Neural cell (in vitro differentiated cells): Measurements from ENCODE around the gene RAE1. TPM values are rescaled to one million over a fixed set of nuclear protein-coding genes. Genes with fewer than 3 reads are reported as not detected.

Experiments used
- H2AFZ ChIP-seq: fragments of 200-600, 300-800 bp; sonication (generic), shearing (Covaris generic); 2 replicates; pipeline ENCODE4 v1.6.0; 2014; ENCODE audit warnings: low read depth, mild to moderate bottlenecking, antibody characterized with exemption, low read length, moderate library complexity
- H3F3A ChIP-seq: fragments of 200-600 bp; shearing (Covaris generic); 2 replicates; pipeline ENCODE4 v1.6.1; 2016; ENCODE audit warnings: mild to moderate bottlenecking, moderate library complexity, mixed read lengths, antibody characterized with exemption, low read length; ENCODE audit not compliant: insufficient read depth, poor library complexity, severe bottlenecking
- H3K27ac ChIP-seq: fragments of 200-600, 300-800 bp; sonication (generic), shearing (Covaris generic); 2 replicates; pipeline ENCODE4 v1.5.1; 2014; ENCODE audit warnings: mild to moderate bottlenecking, low read length, moderate library complexity
- H3K27me3 ChIP-seq: fragments of 300-800, 200-600 bp; sonication (generic), shearing (Covaris generic); 2 replicates; pipeline ENCODE4 v1.6.0; 2014; ENCODE audit warnings: mild to moderate bottlenecking, low read depth, low read length, moderate library complexity; ENCODE audit not compliant: insufficient read depth
- H3K36me3 ChIP-seq: fragments of 300-800, 200-600 bp; sonication (generic), shearing (Covaris generic); 2 replicates; pipeline ENCODE4 v1.5.1; 2014; ENCODE audit warnings: mild to moderate bottlenecking, antibody characterized with exemption, low read length, moderate library complexity; ENCODE audit not compliant: insufficient read depth
- H3K4me2 ChIP-seq: fragments of 300-800, 200-600 bp; sonication (generic), shearing (Covaris generic); 2 replicates; pipeline ENCODE4 v1.6.0; 2014; ENCODE audit warnings: mild to moderate bottlenecking, low read length
- H3K4me3 ChIP-seq: fragments of 300-800, 200-600 bp; sonication (generic), shearing (Covaris generic); 2 replicates; pipeline ENCODE4 v1.5.1; 2014; ENCODE audit warnings: mild to moderate bottlenecking, low read length, moderate library complexity
- H3K79me2 ChIP-seq: fragments of 200-600 bp; shearing (Covaris generic); replicated peaks from 2 replicates; pipeline ENCODE4 v1.6.0; 2014; ENCODE audit warnings: mild to moderate bottlenecking, low read length, moderate library complexity; ENCODE audit not compliant: insufficient read depth
- H3K9ac ChIP-seq: fragments of 300-800, 200-600 bp; sonication (generic), shearing (Covaris generic); 2 replicates; pipeline ENCODE4 v1.6.1; 2016; ENCODE audit warnings: mild to moderate bottlenecking, low read length, mixed read lengths
- H3K9me2 ChIP-seq: fragments of 200-600 bp; shearing (Covaris generic); 2 replicates; pipeline ENCODE4 v1.6.1; 2016; ENCODE audit warnings: mild to moderate bottlenecking, low read length, mixed read lengths; ENCODE audit not compliant: insufficient read depth
- H3K9me3 ChIP-seq: fragments of 200-600, 300-800 bp; sonication (generic), shearing (Covaris generic); 2 replicates; pipeline ENCODE4 v1.6.1; 2016; ENCODE audit warnings: mild to moderate bottlenecking, mixed run types, low read length, moderate library complexity, mixed read lengths
- H4K20me1 ChIP-seq: fragments of 200-600 bp; shearing (Covaris generic); 2 replicates; pipeline ENCODE4 v1.6.1; 2016; ENCODE audit warnings: mild to moderate bottlenecking, mixed run types; ENCODE audit not compliant: insufficient read depth
- EP300 ChIP-seq: fragments of 450-650 bp; conservative IDR thresholded peaks from 2 replicates; pipeline ENCODE4 v1.6.1; 2014; ENCODE audit warnings: antibody characterized with exemption, mild to moderate bottlenecking, moderate library complexity; ENCODE audit not compliant: poor library complexity, severe bottlenecking
- EZH2 ChIP-seq: fragments of 200-600, 300-800 bp; shearing (Covaris generic), sonication (generic); IDR thresholded peaks from 2 replicates; pipeline ENCODE4 v1.6.1; 2014; ENCODE audit warnings: antibody characterized with exemption, low read length, borderline replicate concordance, mild to moderate bottlenecking; ENCODE audit not compliant: insufficient read depth, poor library complexity, severe bottlenecking
- MXI1 ChIP-seq: fragments of 450-650 bp; conservative IDR thresholded peaks from 2 replicates; pipeline ENCODE4 v1.6.1; 2014; ENCODE audit warnings: antibody characterized with exemption, mild to moderate bottlenecking; ENCODE audit not compliant: poor library complexity, severe bottlenecking
- POLR2AphosphoS5 ChIP-seq: IDR thresholded peaks from 2 replicates; pipeline ENCODE4 v1.6.1; 2012
- RAD21 ChIP-seq: fragments of 450-650 bp; conservative IDR thresholded peaks from 2 replicates; pipeline ENCODE4 v1.6.1; 2014; ENCODE audit warnings: antibody characterized with exemption, mild to moderate bottlenecking, moderate library complexity
- REST ChIP-seq: IDR thresholded peaks from 2 replicates; pipeline ENCODE4 v1.6.1; 2012; ENCODE audit warnings: borderline replicate concordance
- SMC3 ChIP-seq: fragments of 450-650 bp; conservative IDR thresholded peaks from 2 replicates; pipeline ENCODE4 v1.6.1; 2014; ENCODE audit warnings: antibody characterized with exemption, mild to moderate bottlenecking, moderate library complexity; ENCODE audit not compliant: poor library complexity
- TAF1 ChIP-seq: IDR thresholded peaks from 2 replicates; pipeline ENCODE4 v1.6.1; 2012; ENCODE audit warnings: low read depth
- polyA plus RNA-seq: library from polyadenylated mRNA; depleted of rRNA; stranded (reverse); fragments of >200 nt; gene quantifications from 2 replicates; pipeline ENCODE4 v1.2.3, GENCODE V29; 2014
- TF ChIP-seq, protein P1 (sequence below): fragments of 450-650 bp; IDR thresholded peaks from 2 replicates; pipeline ENCODE4 v1.5.1; 2014; ENCODE audit warnings: antibody characterized with exemption, mild to moderate bottlenecking, moderate library complexity; ENCODE audit not compliant: poor library complexity, severe bottlenecking

RAE1 gene
- polyA plus RNA-seq, 1 donor from 2014 or later: 134 TPM

DNA sequence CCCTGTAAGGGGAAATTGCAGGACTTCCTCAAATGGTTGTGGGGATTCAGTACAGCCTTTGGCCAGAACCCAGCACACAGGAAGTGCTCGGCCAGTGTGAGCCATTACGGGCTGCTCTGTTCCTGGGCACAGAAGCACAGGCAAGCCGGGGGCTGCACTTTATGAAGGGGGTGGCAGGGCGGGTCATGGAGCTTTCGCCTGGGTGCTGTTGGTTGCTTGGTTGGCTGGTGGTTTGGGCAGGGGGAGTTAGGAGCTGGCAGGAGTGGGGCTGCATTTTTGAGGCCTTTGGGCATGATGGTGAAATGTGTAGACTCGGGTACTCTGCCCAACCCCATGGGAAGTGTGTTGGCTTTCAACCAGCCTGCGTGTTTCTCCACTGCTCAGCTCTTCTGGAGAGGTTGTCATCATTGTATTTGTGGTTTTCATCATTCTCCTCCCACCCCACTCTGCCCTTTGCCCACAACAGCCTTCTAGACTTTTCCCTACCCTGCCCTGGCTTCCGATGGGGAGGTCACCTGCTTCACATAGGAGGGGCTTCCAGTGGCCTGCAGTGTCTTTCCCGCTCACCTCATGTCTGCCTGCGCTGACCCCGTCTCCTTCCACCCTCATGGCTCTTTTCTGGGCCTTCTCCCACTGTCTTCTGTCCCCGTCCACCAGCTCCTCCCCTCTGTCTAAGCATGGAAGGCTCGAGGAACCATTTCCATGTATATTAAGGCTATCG, 24.0 kb downstream of the RAE1 start:
- Histone ChIP-seq H4K20me1 (no peaks in the 10 kb centered on the region), H3K9me3 (no peaks in the 10 kb centered on the region), H3K27me3 (no peaks in the 10 kb centered on the region), H3K4me3 (no peak overlapping the region), H3K36me3 (peaks cover 9% of the 10 kb centered on the region), H3K79me2 (no peaks in the 10 kb centered on the region), H3K4me2 (no peak overlapping the region), H3K9ac (no peak overlapping the region), H3K27ac (no peak overlapping the region), H2AFZ (no peak overlapping the region), H3K9me2 (no peaks in the 10 kb centered on the region), H3F3A (no peaks in the 10 kb centered on the region)
- TF ChIP-seq TAF1: no peak
- no peak for TF ChIP-seq SMC3
- no peak for TF ChIP-seq MXI1
- no peak for TF ChIP-seq EP300
- no peak for TF ChIP-seq REST
- no peak for TF ChIP-seq EZH2
- TF ChIP-seq, protein P1, sequence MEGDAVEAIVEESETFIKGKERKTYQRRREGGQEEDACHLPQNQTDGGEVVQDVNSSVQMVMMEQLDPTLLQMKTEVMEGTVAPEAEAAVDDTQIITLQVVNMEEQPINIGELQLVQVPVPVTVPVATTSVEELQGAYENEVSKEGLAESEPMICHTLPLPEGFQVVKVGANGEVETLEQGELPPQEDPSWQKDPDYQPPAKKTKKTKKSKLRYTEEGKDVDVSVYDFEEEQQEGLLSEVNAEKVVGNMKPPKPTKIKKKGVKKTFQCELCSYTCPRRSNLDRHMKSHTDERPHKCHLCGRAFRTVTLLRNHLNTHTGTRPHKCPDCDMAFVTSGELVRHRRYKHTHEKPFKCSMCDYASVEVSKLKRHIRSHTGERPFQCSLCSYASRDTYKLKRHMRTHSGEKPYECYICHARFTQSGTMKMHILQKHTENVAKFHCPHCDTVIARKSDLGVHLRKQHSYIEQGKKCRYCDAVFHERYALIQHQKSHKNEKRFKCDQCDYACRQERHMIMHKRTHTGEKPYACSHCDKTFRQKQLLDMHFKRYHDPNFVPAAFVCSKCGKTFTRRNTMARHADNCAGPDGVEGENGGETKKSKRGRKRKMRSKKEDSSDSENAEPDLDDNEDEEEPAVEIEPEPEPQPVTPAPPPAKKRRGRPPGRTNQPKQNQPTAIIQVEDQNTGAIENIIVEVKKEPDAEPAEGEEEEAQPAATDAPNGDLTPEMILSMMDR: no peak
- TF ChIP-seq RAD21: no peak
- no peak for TF ChIP-seq POLR2AphosphoS5

- Histone ChIP-seq H3K9me2 (no peaks in the 10 kb centered on the region), H3K4me3 (no peak overlapping the region), H4K20me1 (no peaks in the 10 kb centered on the region), H2AFZ (no peak overlapping the region), H3K9me3 (no peaks in the 10 kb centered on the region), H3K79me2 (no peaks in the 10 kb centered on the region), H3F3A (no peaks in the 10 kb centered on the region), H3K27me3 (no peaks in the 10 kb centered on the region), H3K9ac (no peak overlapping the region), H3K4me2 (no peak overlapping the region), H3K27ac (no peak overlapping the region), H3K36me3 (peaks cover 9% of the 10 kb centered on the region)
- no peak for TF ChIP-seq RAD21
- TF ChIP-seq MXI1: no peak
- no peak for TF ChIP-seq REST
- TF ChIP-seq, protein P1: no peak
- TF ChIP-seq SMC3: no peak
These were observed 24.7 kb downstream of the RAE1 start for GRCh38 chr20:57375652-57376230.
